MM.1S (cell line): ENCODE results near the gene BTBD1.
"Not testable (repeated sequence)": the region's sequence is repeated elsewhere in the genome, so short reads cannot be mapped to it uniquely, and the experiment has no call there.

Experiments used
- EZH2 ChIP-seq: fragments of 300-600 bp; sonication (generic); optimal IDR thresholded peaks from 2 replicates; pipeline ENCODE3; 2017; ENCODE audit warnings: low read depth, mild to moderate bottlenecking, antibody characterized with exemption, low read length, mixed read lengths
- TF ChIP-seq, protein P1 (sequence below): fragments of 300-600 bp; sonication (generic); IDR thresholded peaks from 2 replicates; pipeline ENCODE4 v1.5.1; 2016; ENCODE audit warnings: antibody characterized with exemption, low read length, mixed read lengths

DNA sequence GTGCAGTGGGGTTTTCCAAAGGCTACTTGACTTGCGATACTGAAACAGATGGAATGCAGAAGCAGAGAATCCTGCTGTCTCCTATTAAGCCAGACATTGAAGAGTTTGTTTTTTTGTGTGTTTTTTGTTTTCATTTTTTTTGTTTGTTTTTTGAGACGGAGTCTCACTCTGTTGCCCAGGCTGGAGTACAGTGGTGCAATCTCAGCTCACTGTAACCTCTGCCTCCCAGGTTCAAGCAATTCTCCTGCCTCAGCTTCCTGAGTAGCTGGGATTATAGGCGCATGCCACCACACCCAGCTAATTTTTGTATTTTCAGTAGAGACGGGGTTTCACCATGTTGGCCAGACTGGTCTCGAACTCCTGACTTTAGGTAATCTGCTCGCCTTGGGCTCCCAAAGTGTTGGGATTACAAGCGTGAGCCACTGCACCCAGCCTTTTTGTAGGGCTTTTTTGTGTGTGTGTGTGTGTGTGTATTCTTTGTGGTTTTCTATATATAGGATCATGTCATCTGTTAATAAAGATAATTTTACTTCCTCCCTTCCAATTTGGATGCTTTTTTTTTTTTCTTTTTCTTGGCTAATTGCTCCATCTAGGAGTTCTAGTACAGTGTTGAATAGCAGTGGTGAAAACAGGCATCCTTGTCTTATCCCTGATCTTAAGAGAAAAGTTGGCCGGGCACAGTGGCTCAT is 19.0 kb upstream of the BTBD1 start:
- TF ChIP-seq, protein P1, sequence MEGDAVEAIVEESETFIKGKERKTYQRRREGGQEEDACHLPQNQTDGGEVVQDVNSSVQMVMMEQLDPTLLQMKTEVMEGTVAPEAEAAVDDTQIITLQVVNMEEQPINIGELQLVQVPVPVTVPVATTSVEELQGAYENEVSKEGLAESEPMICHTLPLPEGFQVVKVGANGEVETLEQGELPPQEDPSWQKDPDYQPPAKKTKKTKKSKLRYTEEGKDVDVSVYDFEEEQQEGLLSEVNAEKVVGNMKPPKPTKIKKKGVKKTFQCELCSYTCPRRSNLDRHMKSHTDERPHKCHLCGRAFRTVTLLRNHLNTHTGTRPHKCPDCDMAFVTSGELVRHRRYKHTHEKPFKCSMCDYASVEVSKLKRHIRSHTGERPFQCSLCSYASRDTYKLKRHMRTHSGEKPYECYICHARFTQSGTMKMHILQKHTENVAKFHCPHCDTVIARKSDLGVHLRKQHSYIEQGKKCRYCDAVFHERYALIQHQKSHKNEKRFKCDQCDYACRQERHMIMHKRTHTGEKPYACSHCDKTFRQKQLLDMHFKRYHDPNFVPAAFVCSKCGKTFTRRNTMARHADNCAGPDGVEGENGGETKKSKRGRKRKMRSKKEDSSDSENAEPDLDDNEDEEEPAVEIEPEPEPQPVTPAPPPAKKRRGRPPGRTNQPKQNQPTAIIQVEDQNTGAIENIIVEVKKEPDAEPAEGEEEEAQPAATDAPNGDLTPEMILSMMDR = not testable (repeated sequence)
- not testable (repeated sequence) for TF ChIP-seq EZH2
